GM12878 (cell line): ENCODE data around the gene GARNL3. TPM values are rescaled to one million over a fixed set of nuclear protein-coding genes. Genes with fewer than 3 reads are reported as not detected.

Source experiments
- ATAC-seq: fragments of 200-7000 bp; cut with Tn5 transposase; 3 replicates; pipeline ENCODE4 v1.9.1; 2020; ENCODE audit warnings: mild to moderate bottlenecking, moderate library complexity
- BruUV-seq: library from RNA; stranded (reverse); fragments of 400-500 nt; replicated peaks from 2 replicates; lab custom pipeline; 2021; lab: Mats Ljungman, UMichigan
- CTCF ChIA-PET: fragments of 300-600 bp; sonication (Branson Sonifier 250); formaldehyde crosslinking; extraction: SDS; loops from one replicate; lab custom pipeline; 2021; ENCODE audit warnings: inconsistent platforms; lab: Yijun Ruan, JAX
- POLR2A ChIA-PET: fragments of 350-600 bp; formaldehyde crosslinking; extraction: SDS; loops from one replicate; lab custom pipeline; 2021; ENCODE audit warnings: inconsistent platforms; lab: Charles Lee
- RAD21 ChIA-PET: fragments of 300-600 bp; sonication (Branson Sonifier 250); formaldehyde crosslinking; loops from one replicate; lab custom pipeline; 2023; ENCODE audit warnings: antibody characterized with exemption; ENCODE audit not compliant: unreplicated experiment; lab: Charles Lee
- SMC1A ChIA-PET: fragments of 300-600 bp; sonication (Branson Sonifier 250); formaldehyde crosslinking; loops from one replicate; lab custom pipeline; 2023; ENCODE audit not compliant: unreplicated experiment, uncharacterized antibody; lab: Charles Lee
- DNase-seq: peaks from one replicate; pipeline ENCODE4 v3.0.0-alpha.2; 2011; ENCODE audit warnings: low read depth, low spot score
- FAIRE-seq: peaks from 3 replicates; lab custom pipeline; 2011; peaks lifted over from hg19 to GRCh38; lab: Jason Lieb, UNC
- H2AFZ ChIP-seq: 2 replicates; pipeline ENCODE4 v1.6.0; 2011; ENCODE audit warnings: low read depth, low read length, control low read depth; ENCODE audit not compliant: control insufficient read depth
- H3K27ac ChIP-seq: 2 replicates; pipeline ENCODE4 v1.5.1; 2011; ENCODE audit warnings: control low read depth; ENCODE audit not compliant: control insufficient read depth, insufficient read depth
- H3K27me3 ChIP-seq, 2 experiments: replicated peaks in 1 of 2; 2 replicates each; pipeline versions ENCODE4 v1.6.0 to v1.6.1; 2011; ENCODE audit warnings: low read length in 1 of 2; ENCODE audit not compliant: control insufficient read depth in 2 of 2, insufficient read depth in 2 of 2
- H3K36me3 ChIP-seq, 2 experiments: 2 replicates each; pipeline ENCODE4 v1.5.1; 2011; ENCODE audit warnings: low read length in 1 of 2; ENCODE audit not compliant: control insufficient read depth in 2 of 2, insufficient read depth in 2 of 2
- H3K4me1 ChIP-seq: 2 replicates; pipeline ENCODE4 v1.6.1; 2011; ENCODE audit warnings: mild to moderate bottlenecking, low read length, moderate library complexity, mixed read lengths; ENCODE audit not compliant: control insufficient read depth, insufficient read depth
- H3K4me2 ChIP-seq: 2 replicates; pipeline ENCODE4 v1.6.0; 2011; ENCODE audit warnings: control low read depth; ENCODE audit not compliant: control insufficient read depth, insufficient read depth
- H3K4me3 ChIP-seq: fragments of 200-600 bp; sonication (generic); 2 replicates; pipeline ENCODE4 v1.5.1; 2016
- H3K79me2 ChIP-seq: 2 replicates; pipeline ENCODE4 v1.6.0; 2011; ENCODE audit warnings: low read length; ENCODE audit not compliant: control insufficient read depth, insufficient read depth
- H3K9ac ChIP-seq: 2 replicates; pipeline ENCODE4 v1.8.0; 2011; ENCODE audit warnings: low read length, control low read depth, mixed read lengths; ENCODE audit not compliant: control insufficient read depth, insufficient read depth
- H3K9me3 ChIP-seq: replicated peaks from 3 replicates; pipeline ENCODE4 v1.5.1; 2011; ENCODE audit warnings: mild to moderate bottlenecking, low read length; ENCODE audit not compliant: control insufficient read depth, insufficient read depth
- H4K20me1 ChIP-seq: 2 replicates; pipeline ENCODE4 v1.6.0; 2011; ENCODE audit not compliant: control insufficient read depth, insufficient read depth
- ASH2L ChIP-seq: fragments of 300-600, 200-600 bp; sonication (generic); IDR thresholded peaks from 2 replicates; pipeline ENCODE4 v1.6.1; 2017; ENCODE audit warnings: low read depth, mild to moderate bottlenecking, borderline replicate concordance
- CHD4 ChIP-seq: fragments of 200-600 bp; sonication (generic); IDR thresholded peaks from 2 replicates; pipeline ENCODE4 v1.6.1; 2016; ENCODE audit warnings: mild to moderate bottlenecking
- EP300 ChIP-seq, 2 experiments: fragments of 150-350 bp in 1 of 2; IDR thresholded peaks; 2 replicates each; pipeline ENCODE4 v1.6.1; 2011 to 2012; ENCODE audit warnings: low read depth in 2 of 2, low read length in 2 of 2, borderline replicate concordance in 1 of 2, improper control_type of control experiment in 1 of 2, inconsistent platforms in 1 of 2; ENCODE audit not compliant: control insufficient read depth in 1 of 2
- ESRRA ChIP-seq: IDR thresholded peaks from 2 replicates; pipeline ENCODE4 v1.6.1; 2012; ENCODE audit warnings: mild to moderate bottlenecking, low read length, improper control_type of control experiment
- NBN ChIP-seq: fragments of 450-650 bp; IDR thresholded peaks from 2 replicates; pipeline ENCODE4 v1.6.1; 2016
- PAX8 ChIP-seq: fragments of 450-650 bp; IDR thresholded peaks from 2 replicates; pipeline ENCODE4 v1.6.1; 2017; ENCODE audit warnings: mild to moderate bottlenecking, moderate library complexity
- STAT1 ChIP-seq: fragments of 450-650 bp; conservative IDR thresholded peaks from 2 replicates; pipeline ENCODE4 v1.6.1; 2014; ENCODE audit warnings: antibody characterized with exemption, mild to moderate bottlenecking
- ZNF207 ChIP-seq: fragments of 450-650 bp; IDR thresholded peaks from 2 replicates; pipeline ENCODE4 v1.6.1; 2014; ENCODE audit warnings: antibody characterized with exemption, mild to moderate bottlenecking, borderline replicate concordance
- WGBS: methylation state at CpG from one replicate; pipeline ENCODE4 v1.1.6; 2016; ENCODE audit warnings: low lambda C conversion rate; ENCODE audit not compliant: insufficient replicate concordance, insufficient coverage; ENCODE audit errors: missing lambda C conversion rate; 5-methylcytosine and 5-hydroxymethylcytosine counted together
- in situ Hi-C: fragments of 300-500 bp; cut with MboI; formaldehyde crosslinking; loops from 9 replicates; pipeline ENCODE4 v1.14.3; 2018; ENCODE audit warnings: mixed read lengths
- intact Hi-C: fragments of 100-400 bp; cut with micrococcal nuclease; formaldehyde crosslinking; loops from one replicate; pipeline ENCODE4 v1.14.2; 2022; ENCODE audit not compliant: unreplicated experiment
- polyA plus RNA-seq, 11 experiments: library from polyadenylated mRNA; depleted of rRNA in 4 of 11; unstranded in 6 of 11; stranded (reverse) in 5 of 11; fragments of >200 nt; fragmentation: Nextera tagmentation in 4 of 11; fragmentation: Illumina TruSeq in 1 of 11; extraction: Ambion mirVana in 4 of 11; extraction: Trizol in 1 of 11; gene quantifications; 1 replicate in 1 of 11; 2 replicates in 10 of 11; pipeline versions ENCODE4 v1.2.1 to v1.2.3, GENCODE V29; 2011 to 2016; ENCODE audit warnings: inconsistent platforms in 2 of 11, missing spikeins in 2 of 11, low read depth in 1 of 11
- total RNA-seq, 4 experiments: library from RNA; depleted of rRNA in 3 of 4; stranded (reverse); fragments of >200 nt in 3 of 4; fragmentation: Illumina TruSeq in 1 of 4; extraction: Trizol in 1 of 4; gene quantifications; 2 replicates each; pipeline versions ENCODE4 v1.2.1 to v1.2.3, GENCODE V29; 2013 to 2021

Gene GARNL3
- total and polyA plus RNA-seq, 10 of the 15 experiments (the other 5 are each of a cell fraction or from before 2014, with no cell fraction given), result 0.89 to 13.2 (median 6.3) TPM

- ChIA-PET SMC1A (interaction anchor here (0.6 kb wide), 1 partner anchor 116 kb away, joined by 3 read pairs; no protein-coding TSS in a partner anchor), CTCF (interaction anchor here (0.6 to 0.7 kb wide), 4 partner anchors 12 to 426 kb away, joined by 3 read pairs; no protein-coding TSS in a partner anchor), POLR2A (interaction anchor here (0.7 kb wide), 1 partner anchor 156 kb away, joined by 4 read pairs; no protein-coding TSS in a partner anchor), RAD21 (interaction anchor here (0.9 kb wide), 1 partner anchor 154 kb away, joined by 3 read pairs; no protein-coding TSS in a partner anchor)
- Histone ChIP-seq H4K20me1 (no peaks in the 10 kb centered on the region), H3K9ac (no peak overlapping the region), H3K79me2 (no peaks in the 10 kb centered on the region), H2AFZ (no peak overlapping the region), H3K27me3 (no peaks in the 10 kb centered on the region), H3K27ac (no peak overlapping the region), H3K4me3 (no peak overlapping the region), H3K4me2 (no peak overlapping the region), H3K4me1 (no peaks in the 10 kb centered on the region), H3K36me3 (no peaks in the 10 kb centered on the region), H3K9me3 (no peaks in the 10 kb centered on the region)
- in situ Hi-C loops, result no loop called here
- no peak for ATAC-seq
- FAIRE-seq, result no peak
- 66% methylated on average over 6 of the region's 6 CpGs for WGBS
- DNase-seq, result no peak
- TF ChIP-seq PAX8 (no peak), ESRRA (no peak)
- no TSS peak for BruUV-seq
- intact Hi-C loops, result no loop called here
These were observed 104.4 kb downstream of the GARNL3 start for GRCh38 chr9:127368852-127369402.

- Histone ChIP-seq H4K20me1 (no peaks in the 10 kb centered on the region), H3K9me3 (no peaks in the 10 kb centered on the region), H2AFZ (no peak overlapping the region), H3K4me1 (no peaks in the 10 kb centered on the region), H3K27me3 (no peaks in the 10 kb centered on the region), H3K9ac (no peak overlapping the region), H3K4me3 (no peak overlapping the region), H3K79me2 (no peaks in the 10 kb centered on the region), H3K4me2 (no peak overlapping the region), H3K36me3 (no peaks in the 10 kb centered on the region), H3K27ac (no peak overlapping the region)
- no peak for DNase-seq
- POLR2A ChIA-PET, result no interaction called here
- CTCF ChIA-PET, result interaction anchor here (0.6 to 0.7 kb wide), 4 partner anchors 13 to 426 kb away, joined by 3 read pairs; no protein-coding TSS in a partner anchor
- FAIRE-seq, result no peak
- intact Hi-C loops (no loop called here), in situ Hi-C loops (no loop called here)
- RAD21 ChIA-PET, result interaction anchor here (0.9 kb wide), 1 partner anchor 155 kb away, joined by 3 read pairs; no protein-coding TSS in a partner anchor
- BruUV-seq, result no TSS peak
- SMC1A ChIA-PET, result interaction anchor here (1.5 kb wide), 1 partner anchor 10 kb away, joined by 3 read pairs; no protein-coding TSS in a partner anchor
- TF ChIP-seq ZNF207 (no peak), NBN (no peak), ASH2L (no peak), EP300 (IDR thresholded peaks at IDR 0.05; ENCODE audit: borderline replicate concordance in 1 of 2, control insufficient read depth in 1 of 2, low read depth in 2 of 2, low read length in 2 of 2) (no peak), CHD4 (no peak), STAT1 (no peak)
- 91% methylated on average over 8 of the region's 8 CpGs for WGBS
- no peak for ATAC-seq
These were observed 104.9 kb downstream of the GARNL3 start for GRCh38 chr9:127369428-127369827.
